Fibroblast of mammary gland (primary cell): ENCODE data around the gene PCDHB15.
A peak's percentile ranks its signal among the peaks of the same experiment; 100 is the strongest.

Source experiments
- DNase-seq: peaks from one replicate; pipeline ENCODE4 v3.0.0-alpha.2; 2010; ENCODE audit warnings: low read depth
- H3K4me3 ChIP-seq: 2 replicates; pipeline ENCODE4 v1.5.1; 2011; ENCODE audit warnings: low read depth, mild to moderate bottlenecking, low read length, moderate library complexity; ENCODE audit not compliant: control insufficient read depth
- CTCF ChIP-seq: conservative IDR thresholded peaks from 2 replicates; pipeline ENCODE4 v1.5.1; 2011; ENCODE audit warnings: low read depth, low read length, inconsistent platforms; ENCODE audit not compliant: control insufficient read depth, insufficient read depth

PCDHB15 gene

GRCh38 chr5:141250576-141250975, 5.4 kb downstream of the PCDHB15 start:
- no peak for DNase-seq
- H3K4me3 ChIP-seq = no peak overlapping the region
- TF ChIP-seq CTCF = no peak

GRCh38 chr5:141258464-141258863, 13.3 kb downstream of the PCDHB15 start:
- H3K4me3 ChIP-seq = no peak overlapping the region
- no peak for TF ChIP-seq CTCF
- DNase-seq = no peak

GRCh38 chr5:141258948-141259347, 13.8 kb downstream of the PCDHB15 start:
- no peak overlapping the region for H3K4me3 ChIP-seq
- DNase-seq = no peak
- no peak for TF ChIP-seq CTCF

- no peak overlapping the region for H3K4me3 ChIP-seq
- peak; percentile 14 for DNase-seq
- TF ChIP-seq CTCF = no peak
These were observed 15.5 kb downstream of the PCDHB15 start for GRCh38 chr5:141260458-141261237.

GRCh38 chr5:141261238-141261546, 16.0 kb downstream of the PCDHB15 start:
- no peak for DNase-seq
- H3K4me3 ChIP-seq = no peak overlapping the region
- TF ChIP-seq CTCF = no peak

GRCh38 chr5:141269195-141269594, 24.0 kb downstream of the PCDHB15 start:
- DNase-seq = no peak
- no peak for TF ChIP-seq CTCF
- H3K4me3 ChIP-seq = no peak overlapping the region

GRCh38 chr5:141272906-141273305, 27.7 kb downstream of the PCDHB15 start:
- no peak for DNase-seq
- H3K4me3 ChIP-seq = no peak overlapping the region
- TF ChIP-seq CTCF = no peak
